HFFc6 (cell line): Measurements from ENCODE around the gene EFCAB6. TPM values are rescaled to one million over a fixed set of nuclear protein-coding genes. Genes with fewer than 3 reads are reported as not detected.

Experiments used
- DNase-seq: peaks from one replicate; pipeline ENCODE4 v3.0.0-alpha.2; 2018
- H3K27ac Mint-ChIP-seq: 2 replicates; pipeline ENCODE4 v1.8.0; 2020; ENCODE audit warnings: mild to moderate bottlenecking, mixed read lengths
- H3K27me3 Mint-ChIP-seq: 2 replicates; pipeline ENCODE4 v1.8.0; 2021; ENCODE audit warnings: mild to moderate bottlenecking, moderate library complexity, mixed read lengths; ENCODE audit not compliant: insufficient read depth
- H3K36me3 Mint-ChIP-seq: 2 replicates; pipeline ENCODE4 v1.8.0; 2021; ENCODE audit warnings: low read depth, mixed read lengths
- H3K4me1 Mint-ChIP-seq: 2 replicates; pipeline ENCODE4 v1.8.0; 2020; ENCODE audit warnings: low read depth, mixed read lengths
- H3K4me3 Mint-ChIP-seq: 2 replicates; pipeline ENCODE4 v1.8.0; 2020; ENCODE audit warnings: mild to moderate bottlenecking, moderate library complexity, mixed read lengths
- H3K9me3 Mint-ChIP-seq: 2 replicates; pipeline ENCODE4 v1.8.0; 2020; ENCODE audit warnings: mild to moderate bottlenecking, mixed read lengths
- total RNA-seq, 6 experiments: library from RNA; stranded (reverse); fragmentation: NEBNext Ultra II Directional; extraction: Animal tissue kit (Norgen Biotek cat#: 25700); gene quantifications; 2 replicates in 1 of 6; 3 replicates in 5 of 6; pipeline ENCODE4 v1.2.3, GENCODE V29; 2021
- TF ChIP-seq, protein P1 (sequence below): fragments of 200-600 bp; sonication (generic); IDR thresholded peaks from 2 replicates; pipeline ENCODE4 v1.5.0; 2021; ENCODE audit warnings: antibody characterized with exemption, mild to moderate bottlenecking

The EFCAB6 gene
- total RNA-seq, 6 experiments from 2014 or later: 0.33 to 0.95 (median 0.64) TPM

DNA sequence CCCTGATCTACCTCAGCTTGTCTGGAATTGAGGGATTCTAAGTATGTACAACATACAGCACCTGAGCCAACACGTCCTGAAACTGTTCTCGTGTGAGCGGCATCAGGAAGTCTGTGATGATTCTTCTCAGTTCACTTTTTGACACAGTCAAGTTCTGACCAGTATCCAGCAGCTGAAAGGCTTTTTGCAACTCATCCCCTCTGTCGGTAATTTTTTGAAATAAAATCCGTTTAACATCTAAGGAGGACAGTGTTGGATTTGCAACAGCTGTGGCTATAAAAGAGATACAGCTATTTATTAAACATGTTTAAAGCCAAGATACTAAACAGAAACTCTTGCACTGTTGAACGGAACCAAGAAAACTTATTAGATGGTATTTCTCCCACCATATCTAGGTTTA lies 39.3 kb downstream of the EFCAB6 start:
- TF ChIP-seq, protein P1, sequence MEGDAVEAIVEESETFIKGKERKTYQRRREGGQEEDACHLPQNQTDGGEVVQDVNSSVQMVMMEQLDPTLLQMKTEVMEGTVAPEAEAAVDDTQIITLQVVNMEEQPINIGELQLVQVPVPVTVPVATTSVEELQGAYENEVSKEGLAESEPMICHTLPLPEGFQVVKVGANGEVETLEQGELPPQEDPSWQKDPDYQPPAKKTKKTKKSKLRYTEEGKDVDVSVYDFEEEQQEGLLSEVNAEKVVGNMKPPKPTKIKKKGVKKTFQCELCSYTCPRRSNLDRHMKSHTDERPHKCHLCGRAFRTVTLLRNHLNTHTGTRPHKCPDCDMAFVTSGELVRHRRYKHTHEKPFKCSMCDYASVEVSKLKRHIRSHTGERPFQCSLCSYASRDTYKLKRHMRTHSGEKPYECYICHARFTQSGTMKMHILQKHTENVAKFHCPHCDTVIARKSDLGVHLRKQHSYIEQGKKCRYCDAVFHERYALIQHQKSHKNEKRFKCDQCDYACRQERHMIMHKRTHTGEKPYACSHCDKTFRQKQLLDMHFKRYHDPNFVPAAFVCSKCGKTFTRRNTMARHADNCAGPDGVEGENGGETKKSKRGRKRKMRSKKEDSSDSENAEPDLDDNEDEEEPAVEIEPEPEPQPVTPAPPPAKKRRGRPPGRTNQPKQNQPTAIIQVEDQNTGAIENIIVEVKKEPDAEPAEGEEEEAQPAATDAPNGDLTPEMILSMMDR: no peak
- DNase-seq: no peak
- peaks cover 8% of the 10 kb centered on the region; the same call in 1 of the 2 replicates for H3K4me1 Mint-ChIP-seq
- H3K9me3 Mint-ChIP-seq: peaks cover 13% of the 10 kb centered on the region
- H3K27ac Mint-ChIP-seq: no peak overlapping the region
- H3K27me3 Mint-ChIP-seq: no peaks in the 10 kb centered on the region; the same call in 1 of the 2 replicates
- no peak overlapping the region for H3K4me3 Mint-ChIP-seq
- H3K36me3 Mint-ChIP-seq: 0 out of 2 replicates have a peak, but pooled peaks cover 4% of the 10 kb centered on the region

DNA sequence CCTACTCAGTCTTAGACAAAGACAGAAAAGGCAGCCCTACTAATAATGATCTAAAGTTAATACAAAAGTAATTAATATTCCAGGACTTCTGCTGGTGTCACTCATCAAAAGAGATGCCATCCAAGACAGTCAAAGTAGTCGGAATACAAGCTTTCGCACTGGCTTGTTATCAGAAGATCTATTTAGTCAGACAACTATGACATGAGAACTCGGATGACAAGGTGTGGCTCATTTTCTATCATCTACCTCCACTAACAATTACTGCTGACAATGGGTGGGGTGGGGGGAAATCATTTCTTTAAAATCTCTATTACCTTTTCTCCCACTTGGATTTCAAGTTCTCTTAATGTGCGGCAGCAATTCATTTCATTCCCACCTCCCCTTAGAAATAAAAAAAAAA lies 56.7 kb downstream of the EFCAB6 start:
- no peaks in the 10 kb centered on the region for H3K4me1 Mint-ChIP-seq
- H3K4me3 Mint-ChIP-seq: no peak overlapping the region
- TF ChIP-seq, protein P1: no peak
- no peak overlapping the region for H3K27ac Mint-ChIP-seq
- peaks cover 8% of the 10 kb centered on the region; the same call in 1 of the 2 replicates for H3K27me3 Mint-ChIP-seq
- no peak for DNase-seq
- no peaks in the 10 kb centered on the region for H3K36me3 Mint-ChIP-seq
- peaks cover 20% of the 10 kb centered on the region for H3K9me3 Mint-ChIP-seq

DNA sequence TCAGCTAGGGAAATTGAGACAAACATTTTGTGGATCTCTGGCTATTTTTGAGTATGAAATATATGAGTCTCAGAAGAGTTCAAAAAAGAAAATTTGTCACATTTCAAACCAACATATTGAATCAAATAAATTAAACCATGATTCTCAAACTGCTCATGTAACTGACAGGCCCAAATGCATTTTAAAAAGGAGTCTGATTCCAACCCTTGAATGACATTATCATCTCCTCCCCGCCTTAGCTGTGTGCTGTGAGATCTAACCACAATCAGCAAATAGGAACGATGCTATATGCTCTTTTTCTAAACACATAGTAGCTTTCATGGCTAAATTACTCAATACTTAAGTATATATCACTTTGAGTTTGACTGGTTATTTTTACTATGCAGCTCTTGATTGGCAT lies 57.1 kb downstream of the EFCAB6 start:
- H3K4me3 Mint-ChIP-seq: no peak overlapping the region
- H3K36me3 Mint-ChIP-seq: no peaks in the 10 kb centered on the region
- no peaks in the 10 kb centered on the region for H3K4me1 Mint-ChIP-seq
- no peak for DNase-seq
- H3K27me3 Mint-ChIP-seq: peaks cover 8% of the 10 kb centered on the region; the same call in 1 of the 2 replicates
- H3K27ac Mint-ChIP-seq: no peak overlapping the region
- peaks cover 20% of the 10 kb centered on the region for H3K9me3 Mint-ChIP-seq
- TF ChIP-seq, protein P1: no peak

DNA sequence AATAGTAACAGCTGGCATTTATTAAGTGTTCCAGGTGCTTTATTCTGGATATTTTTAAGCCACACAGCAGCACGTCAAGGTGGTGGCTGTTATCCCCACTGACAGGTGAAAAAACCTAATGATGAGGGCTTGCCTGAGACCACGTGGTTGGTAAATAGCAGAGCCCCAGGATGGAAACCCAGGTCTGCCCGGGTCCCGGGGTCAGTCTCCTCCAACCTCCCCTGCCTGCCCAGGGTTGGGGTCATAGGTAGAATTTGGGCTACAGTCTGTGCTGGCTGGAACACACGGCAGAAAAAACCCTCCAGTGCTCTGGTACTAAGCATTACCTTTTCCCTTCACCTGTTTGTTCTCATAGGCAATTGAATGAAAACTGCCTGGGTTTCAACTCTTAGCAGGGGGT lies 57.9 kb downstream of the EFCAB6 start:
- H3K4me3 Mint-ChIP-seq: no peak overlapping the region
- no peaks in the 10 kb centered on the region for H3K36me3 Mint-ChIP-seq
- DNase-seq: no peak
- H3K27ac Mint-ChIP-seq: no peak overlapping the region
- H3K27me3 Mint-ChIP-seq: peaks cover 8% of the 10 kb centered on the region; the same call in 1 of the 2 replicates
- peaks cover 15% of the 10 kb centered on the region for H3K9me3 Mint-ChIP-seq
- TF ChIP-seq, protein P1: no peak
- no peaks in the 10 kb centered on the region for H3K4me1 Mint-ChIP-seq

DNA sequence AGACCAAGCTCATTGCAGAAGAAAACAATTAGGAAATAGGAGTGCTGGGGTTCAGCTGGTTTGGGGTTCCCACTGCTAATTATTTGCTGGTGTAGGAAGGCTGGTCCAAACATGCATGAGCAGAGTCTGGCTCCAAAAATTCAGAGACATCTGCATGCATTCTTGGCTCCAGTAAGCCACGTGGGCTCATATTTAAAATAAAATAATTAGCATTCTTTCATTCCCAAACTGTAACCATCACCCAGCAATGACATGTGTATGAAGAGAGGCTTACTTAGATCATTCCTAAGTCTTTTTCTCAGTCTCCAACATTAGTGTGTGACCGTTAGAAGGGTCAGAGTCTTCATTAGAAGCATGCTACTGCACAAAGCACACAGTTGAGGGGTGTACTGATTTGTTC lies 58.4 kb downstream of the EFCAB6 start:
- Mint-ChIP-seq H3K9me3 (peaks cover 12% of the 10 kb centered on the region), H3K4me1 (no peaks in the 10 kb centered on the region), H3K4me3 (no peak overlapping the region), H3K36me3 (no peaks in the 10 kb centered on the region), H3K27me3 (peaks cover 12% of the 10 kb centered on the region; the same call in 1 of the 2 replicates), H3K27ac (no peak overlapping the region)
- TF ChIP-seq, protein P1: no peak
- no peak for DNase-seq

DNA sequence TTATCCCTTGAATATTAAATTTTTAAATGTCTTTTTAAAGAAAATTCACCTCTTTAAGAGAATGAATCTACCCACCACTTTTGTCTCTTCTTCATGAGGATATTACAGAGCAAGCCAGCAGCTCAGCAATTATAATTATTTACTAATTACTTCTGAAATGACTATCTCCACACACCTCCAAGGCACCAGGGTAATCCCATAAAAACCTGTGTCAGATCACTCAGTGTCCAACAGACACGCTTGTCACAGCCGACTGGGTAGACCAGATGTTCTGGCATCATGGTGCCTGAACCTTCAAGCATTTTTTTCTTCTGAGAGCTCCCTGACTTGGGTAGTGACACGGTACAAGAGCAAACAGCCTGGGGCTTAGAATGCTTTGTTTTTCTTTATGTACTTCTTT lies 61.4 kb downstream of the EFCAB6 start:
- H3K9me3 Mint-ChIP-seq: peaks cover 7% of the 10 kb centered on the region
- H3K27me3 Mint-ChIP-seq: peaks cover 18% of the 10 kb centered on the region
- no peaks in the 10 kb centered on the region for H3K4me1 Mint-ChIP-seq
- TF ChIP-seq, protein P1: no peak
- no peak for DNase-seq
- no peak overlapping the region for H3K4me3 Mint-ChIP-seq
- H3K27ac Mint-ChIP-seq: no peak overlapping the region
- H3K36me3 Mint-ChIP-seq: no peaks in the 10 kb centered on the region
